Upper lobe of right lung (tissue), 1 donor: ENCODE results near the gene GRIN1. TPM values are rescaled to one million over a fixed set of nuclear protein-coding genes. Genes with fewer than 3 reads are reported as not detected.

Source experiments
- ATAC-seq: fragments of 200-7000 bp; cut with Tn5 transposase; one replicate; pipeline ENCODE4 v1.9.1; 2020; ENCODE audit warnings: mild to moderate bottlenecking, moderate library complexity
- DNase-seq: peaks from one replicate; pipeline ENCODE4 v3.0.0-alpha.2; 2020
- H3K27ac ChIP-seq: fragments of 200-600 bp; one replicate; pipeline ENCODE4 v1.8.0; 2022
- H3K27me3 ChIP-seq: fragments of 200-600 bp; one replicate; pipeline ENCODE4 v1.8.0; 2022; ENCODE audit warnings: mild to moderate bottlenecking
- H3K36me3 ChIP-seq: fragments of 200-600 bp; one replicate; pipeline ENCODE4 v1.8.0; 2022
- H3K4me1 ChIP-seq: fragments of 200-600 bp; one replicate; pipeline ENCODE4 v1.8.0; 2022
- H3K4me3 ChIP-seq: fragments of 200-600 bp; one replicate; pipeline ENCODE4 v1.8.0; 2022; ENCODE audit warnings: mild to moderate bottlenecking
- H3K9me3 ChIP-seq: fragments of 200-600 bp; one replicate; pipeline ENCODE4 v1.8.0; 2022
- intact Hi-C: fragments of 100-400 bp; cut with DNase I; formaldehyde crosslinking; loops from one replicate; pipeline ENCODE4 v1.11.0; 2022
- total RNA-seq: library from RNA; stranded (reverse); fragmentation: NEBNext Ultra II Directional; extraction: Animal tissue kit (Norgen Biotek cat#: 25700); gene quantifications from one replicate; pipeline ENCODE4 v1.2.1, GENCODE V29; 2021
- TF ChIP-seq, protein P1 (sequence below): fragments of 200-600 bp; IDR thresholded peaks from one replicate; pipeline ENCODE4 v1.8.0; 2022; ENCODE audit warnings: antibody characterized with exemption
- donor health status: DM: no; HTN: yes; CAD: no; lungs with severe emphysema.

Gene GRIN1
- total RNA-seq, 1 donor from 2014 or later, result 0.64 TPM

DNA sequence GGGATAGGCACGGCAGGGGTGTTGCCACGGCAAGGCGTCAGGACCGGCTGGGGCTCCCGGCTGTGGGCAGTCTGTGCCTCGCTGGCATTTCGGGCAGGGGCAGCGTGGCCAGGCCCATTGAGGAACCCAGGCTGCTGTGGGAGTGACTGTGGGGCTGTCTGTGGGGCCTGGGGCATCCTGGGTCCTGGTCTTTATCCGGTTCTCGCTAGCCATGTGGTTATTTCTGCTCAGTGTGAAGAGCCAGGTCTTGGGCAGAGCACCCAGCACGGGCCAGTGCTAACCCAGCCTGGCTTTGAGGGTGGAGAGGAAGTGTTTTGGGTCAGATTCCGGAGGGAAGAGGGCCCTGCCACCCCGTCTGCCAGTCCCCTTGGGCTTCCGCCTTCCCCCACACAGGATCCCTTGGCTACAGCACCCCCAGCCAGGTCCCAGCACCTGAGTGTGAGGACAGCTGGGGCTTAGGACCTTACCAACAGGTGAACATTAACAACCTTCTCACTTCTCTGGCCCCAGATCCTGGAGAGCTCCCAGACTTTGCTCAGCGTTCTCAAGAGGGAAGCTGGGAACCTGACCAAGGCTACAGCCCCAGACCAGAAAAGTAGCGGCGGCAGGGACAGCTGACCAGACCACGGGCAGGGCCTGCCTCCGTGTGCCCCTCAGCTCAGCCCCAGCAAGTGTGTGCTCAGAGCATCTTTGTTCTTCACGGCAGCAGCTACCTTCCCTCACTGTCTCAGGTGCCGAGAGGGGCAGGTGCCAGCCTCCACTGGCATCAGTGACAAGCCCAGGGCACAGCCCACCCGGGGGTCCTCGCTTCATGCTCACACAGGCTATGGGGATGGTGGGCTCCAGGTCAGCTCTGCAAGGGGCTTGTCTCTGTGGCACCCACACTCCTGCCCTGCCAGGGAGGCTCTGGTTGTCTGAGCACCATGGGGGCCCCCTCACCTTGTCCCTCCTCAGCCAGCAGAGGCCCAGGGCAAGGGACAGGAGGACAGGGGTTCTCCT, 50.6 kb downstream of the GRIN1 start:
- no peaks in the 10 kb centered on the region for H3K27me3 ChIP-seq
- H3K4me3 ChIP-seq, result peak overlapping the region; percentile 99
- no peaks in the 10 kb centered on the region for H3K9me3 ChIP-seq
- H3K36me3 ChIP-seq, result peaks cover 40% of the 10 kb centered on the region
- TF ChIP-seq, protein P1, sequence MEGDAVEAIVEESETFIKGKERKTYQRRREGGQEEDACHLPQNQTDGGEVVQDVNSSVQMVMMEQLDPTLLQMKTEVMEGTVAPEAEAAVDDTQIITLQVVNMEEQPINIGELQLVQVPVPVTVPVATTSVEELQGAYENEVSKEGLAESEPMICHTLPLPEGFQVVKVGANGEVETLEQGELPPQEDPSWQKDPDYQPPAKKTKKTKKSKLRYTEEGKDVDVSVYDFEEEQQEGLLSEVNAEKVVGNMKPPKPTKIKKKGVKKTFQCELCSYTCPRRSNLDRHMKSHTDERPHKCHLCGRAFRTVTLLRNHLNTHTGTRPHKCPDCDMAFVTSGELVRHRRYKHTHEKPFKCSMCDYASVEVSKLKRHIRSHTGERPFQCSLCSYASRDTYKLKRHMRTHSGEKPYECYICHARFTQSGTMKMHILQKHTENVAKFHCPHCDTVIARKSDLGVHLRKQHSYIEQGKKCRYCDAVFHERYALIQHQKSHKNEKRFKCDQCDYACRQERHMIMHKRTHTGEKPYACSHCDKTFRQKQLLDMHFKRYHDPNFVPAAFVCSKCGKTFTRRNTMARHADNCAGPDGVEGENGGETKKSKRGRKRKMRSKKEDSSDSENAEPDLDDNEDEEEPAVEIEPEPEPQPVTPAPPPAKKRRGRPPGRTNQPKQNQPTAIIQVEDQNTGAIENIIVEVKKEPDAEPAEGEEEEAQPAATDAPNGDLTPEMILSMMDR, result no peak
- H3K27ac ChIP-seq, result peak overlapping the region; percentile 95
- peaks cover 34% of the 10 kb centered on the region for H3K4me1 ChIP-seq
- DNase-seq, result no peak
- ATAC-seq, result no peak
- intact Hi-C loops, result no loop called here

DNA sequence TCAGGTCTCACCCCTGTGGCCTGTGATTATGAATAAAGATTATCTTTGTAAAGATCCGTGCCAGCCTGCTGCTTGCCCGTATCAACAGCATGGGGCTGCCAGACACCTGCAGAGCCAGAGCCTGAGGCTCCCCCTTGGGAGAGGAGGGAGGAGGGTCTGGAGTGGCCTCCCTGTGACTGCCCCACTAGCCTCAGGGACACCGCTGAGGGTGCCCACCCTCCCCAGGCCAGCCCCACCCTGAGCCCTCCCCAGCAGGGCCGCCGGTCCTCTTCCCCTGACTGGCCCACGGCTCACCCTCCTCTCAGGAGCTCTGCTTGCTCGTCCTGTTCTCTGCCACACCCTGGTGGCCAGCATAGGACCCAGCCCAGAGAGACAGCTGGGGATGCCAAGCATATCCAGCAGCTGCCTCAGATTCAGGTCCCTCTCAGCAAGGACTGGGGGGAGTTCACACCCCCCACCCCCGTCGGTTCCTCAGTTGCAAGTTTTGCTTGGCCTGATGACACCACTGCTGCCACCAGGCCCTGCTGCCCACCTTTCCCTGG, 51.4 kb downstream of the GRIN1 start:
- Histone ChIP-seq H3K9me3 (no peaks in the 10 kb centered on the region), H3K27ac (peak overlapping the region; percentile 95), H3K36me3 (peaks cover 39% of the 10 kb centered on the region), H3K27me3 (no peaks in the 10 kb centered on the region), H3K4me3 (no peak overlapping the region), H3K4me1 (peaks cover 40% of the 10 kb centered on the region)
- intact Hi-C loops, result no loop called here
- no peak for ATAC-seq
- no peak for DNase-seq
- TF ChIP-seq, protein P1, result no peak

DNA sequence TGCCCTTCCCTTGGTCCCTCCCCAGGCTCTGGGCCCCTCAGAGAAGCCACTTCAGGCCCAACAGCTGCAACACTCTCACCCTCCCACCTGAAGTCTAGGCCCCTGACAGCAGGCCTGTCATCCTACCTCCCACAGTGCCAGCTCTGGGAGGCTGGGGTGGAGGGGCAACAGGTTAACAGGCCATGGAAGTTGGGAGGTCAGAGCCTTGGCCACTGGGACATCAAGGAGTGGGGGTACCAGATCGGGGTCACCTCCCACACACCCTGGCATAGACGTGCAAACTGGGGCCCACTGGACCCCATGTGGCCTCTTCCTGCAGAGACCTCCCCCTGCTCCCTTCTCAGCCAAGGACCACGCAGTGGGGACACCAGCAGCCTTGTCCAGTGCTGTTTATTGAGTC, 52.3 kb downstream of the GRIN1 start:
- intact Hi-C loops, result no loop called here
- Histone ChIP-seq H3K27ac (no peak overlapping the region), H3K4me1 (peaks cover 41% of the 10 kb centered on the region), H3K4me3 (no peak overlapping the region), H3K9me3 (no peaks in the 10 kb centered on the region), H3K27me3 (no peaks in the 10 kb centered on the region), H3K36me3 (peaks cover 30% of the 10 kb centered on the region)
- DNase-seq, result no peak
- TF ChIP-seq, protein P1, result no peak
- no peak for ATAC-seq

DNA sequence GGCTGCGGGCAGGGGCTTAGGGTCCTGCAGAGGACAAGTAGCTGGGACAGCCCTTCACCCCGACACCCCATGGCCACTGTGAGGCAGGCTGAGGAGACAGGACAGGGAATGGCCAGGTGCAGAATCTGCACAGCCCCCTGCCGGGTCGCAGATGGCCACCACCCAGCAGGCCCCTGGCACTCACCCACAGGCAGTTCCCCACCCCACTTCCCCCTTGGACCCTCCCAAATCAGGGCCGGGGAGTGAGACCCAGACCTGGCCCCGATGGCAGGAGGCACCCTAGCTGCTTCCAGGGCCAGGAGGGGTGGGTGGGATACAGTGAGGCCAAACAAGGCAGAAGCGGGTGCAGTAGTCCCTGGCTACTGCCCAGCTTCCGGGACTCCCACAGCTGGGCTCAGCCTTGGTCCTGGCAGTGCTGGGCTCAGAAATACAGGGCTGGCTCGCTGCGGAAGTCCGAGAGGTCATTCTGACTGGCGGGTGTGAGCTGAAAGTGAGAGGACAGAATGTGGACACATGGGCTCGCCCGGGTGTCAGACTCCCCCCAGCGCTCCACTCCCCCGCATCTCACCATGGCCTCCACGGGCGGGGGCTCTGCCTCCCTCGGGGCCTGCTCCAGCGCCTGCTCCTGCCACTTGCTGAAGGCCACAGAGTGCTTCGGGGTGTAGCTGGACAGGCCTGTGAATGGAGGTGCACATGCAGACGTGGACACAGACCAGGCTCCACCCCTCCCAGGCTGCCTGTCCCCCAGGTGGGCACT, 52.9 kb downstream of the GRIN1 start:
- ATAC-seq, result no peak
- DNase-seq, result no peak
- H3K4me1 ChIP-seq, result peaks cover 34% of the 10 kb centered on the region
- H3K27ac ChIP-seq, result no peak overlapping the region
- TF ChIP-seq, protein P1, result no peak
- H3K9me3 ChIP-seq, result no peaks in the 10 kb centered on the region
- intact Hi-C loops, result no loop called here
- no peaks in the 10 kb centered on the region for H3K27me3 ChIP-seq
- no peak overlapping the region for H3K4me3 ChIP-seq
- peaks cover 28% of the 10 kb centered on the region for H3K36me3 ChIP-seq

DNA sequence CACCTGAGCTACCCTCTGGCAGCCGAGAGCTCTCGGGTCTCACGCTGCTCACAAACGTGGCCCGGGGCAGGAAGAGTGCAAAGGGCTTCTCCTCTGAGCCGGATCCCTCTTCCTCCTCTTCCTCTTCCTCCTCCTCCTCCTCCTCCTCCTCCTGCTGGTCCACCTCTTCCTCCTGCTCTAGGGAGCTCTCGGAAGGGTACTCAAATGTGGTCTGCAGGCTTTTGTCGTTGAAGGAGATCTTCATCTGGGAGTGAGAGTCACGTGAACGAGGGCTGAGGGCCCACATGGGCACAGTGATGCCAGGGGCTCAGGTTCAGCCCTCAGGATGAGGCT, 53.5 kb downstream of the GRIN1 start:
- Histone ChIP-seq H3K36me3 (peaks cover 24% of the 10 kb centered on the region), H3K4me3 (no peak overlapping the region), H3K27me3 (no peaks in the 10 kb centered on the region), H3K4me1 (peaks cover 29% of the 10 kb centered on the region), H3K9me3 (no peaks in the 10 kb centered on the region), H3K27ac (no peak overlapping the region)
- intact Hi-C loops, result no loop called here
- TF ChIP-seq, protein P1, result no peak
- ATAC-seq (no peak), DNase-seq (no peak)
